H1 (cell line): Measurements from ENCODE around the gene UQCC5. TPM values are rescaled to one million over a fixed set of nuclear protein-coding genes. Genes with fewer than 3 reads are reported as not detected.

Source experiments
- CTCF ChIA-PET: fragments of 300-600 bp; sonication (Branson Sonifier 250); formaldehyde crosslinking; loops from one replicate; lab custom pipeline; 2021; ENCODE audit not compliant: partially characterized antibody; lab: Charles Lee
- POLR2A ChIA-PET: fragments of 300-600 bp; sonication (Branson Sonifier 250); formaldehyde crosslinking; loops from one replicate; lab custom pipeline; 2021; ENCODE audit warnings: inconsistent platforms; ENCODE audit not compliant: partially characterized antibody; lab: Charles Lee
- DNase-seq, 2 experiments: peaks; one replicate each; pipeline versions ENCODE4 v3.0.0 to v3.0.0-alpha.2; 2010 to 2022; ENCODE audit warnings: low spot score in 2 of 2, low read depth in 1 of 2, mixed read lengths in 1 of 2
- FAIRE-seq: peaks from 2 replicates; lab custom pipeline; 2011; peaks lifted over from hg19 to GRCh38; lab: Jason Lieb, UNC
- H2AFZ ChIP-seq: 2 replicates; pipeline ENCODE4 v1.8.1; 2012; ENCODE audit warnings: low read length, inconsistent platforms
- H2AK5ac ChIP-seq: 2 replicates; pipeline ENCODE4 v1.6.1; 2013; ENCODE audit warnings: low read depth, low read length
- H2BK120ac ChIP-seq: replicated peaks from 2 replicates; pipeline ENCODE3; 2013; ENCODE audit warnings: low read depth, low read length, inconsistent platforms
- H2BK12ac ChIP-seq: 2 replicates; pipeline ENCODE4 v1.6.1; 2013; ENCODE audit warnings: low read depth, low read length
- H2BK15ac ChIP-seq: 2 replicates; pipeline ENCODE4 v1.6.1; 2013; ENCODE audit warnings: low read length
- H2BK20ac ChIP-seq: 2 replicates; pipeline ENCODE4 v1.6.1; 2013; ENCODE audit warnings: low read length
- H2BK5ac ChIP-seq: 2 replicates; pipeline ENCODE4 v1.6.1; 2013; ENCODE audit warnings: low read depth, low read length
- H3K14ac ChIP-seq: 2 replicates; pipeline ENCODE4 v1.6.1; 2013; ENCODE audit warnings: inconsistent platforms; ENCODE audit not compliant: insufficient read length
- H3K18ac ChIP-seq: 2 replicates; pipeline ENCODE4 v1.6.1; 2013; ENCODE audit warnings: low read length; ENCODE audit errors: extremely low read depth
- H3K23ac ChIP-seq: 2 replicates; pipeline ENCODE4 v1.6.1; 2013; ENCODE audit warnings: inconsistent platforms; ENCODE audit not compliant: insufficient read length
- H3K23me2 ChIP-seq: 2 replicates; pipeline ENCODE4 v1.6.1; 2013; ENCODE audit warnings: low read depth, low read length
- H3K27ac ChIP-seq: 2 replicates; pipeline ENCODE4 v1.6.1; 2011; ENCODE audit warnings: low read depth, low read length, inconsistent platforms
- H3K27me3 ChIP-seq, 4 experiments: replicated peaks in 1 of 4; 1 replicate in 1 of 4; 2 replicates in 3 of 4; pipeline versions ENCODE4 v1.6.1 to v1.8.1; 2011 to 2013; ENCODE audit warnings: low read length in 3 of 4, mild to moderate bottlenecking in 3 of 4, inconsistent platforms in 2 of 4, mixed read lengths in 2 of 4, moderate library complexity in 1 of 4; ENCODE audit not compliant: control insufficient read depth in 3 of 4, insufficient read depth in 3 of 4; ENCODE audit errors: extremely low read depth in 1 of 4
- H3K36me3 ChIP-seq, 4 experiments: 2 replicates each; pipeline versions ENCODE4 v1.6.1 to v1.8.1; 2011 to 2013; ENCODE audit warnings: mild to moderate bottlenecking in 4 of 4, low read length in 3 of 4, moderate library complexity in 2 of 4, control low read depth in 1 of 4, inconsistent platforms in 1 of 4; ENCODE audit not compliant: insufficient read depth in 4 of 4, control insufficient read depth in 2 of 4
- H3K4ac ChIP-seq: replicated peaks from 2 replicates; pipeline ENCODE3; 2013; ENCODE audit warnings: low read length, low read depth, mixed read lengths, inconsistent platforms; ENCODE audit not compliant: insufficient read length
- H3K4me1 ChIP-seq, 4 experiments: replicated peaks in 1 of 4; 1 replicate in 1 of 4; 2 replicates in 3 of 4; pipeline versions ENCODE4 v1.6.1 to v1.8.1; 2011 to 2013; ENCODE audit warnings: low read length in 3 of 4, inconsistent platforms in 2 of 4, mixed read lengths in 1 of 4; ENCODE audit not compliant: insufficient read depth in 4 of 4, control insufficient read depth in 3 of 4
- H3K4me2 ChIP-seq, 2 experiments: 2 replicates each; pipeline versions ENCODE4 v1.6.1 to v1.8.1; 2011 to 2013; ENCODE audit warnings: low read depth in 2 of 2, low read length in 2 of 2, control low read depth in 1 of 2, inconsistent platforms in 1 of 2, mild to moderate bottlenecking in 1 of 2; ENCODE audit not compliant: insufficient read depth in 1 of 2
- H3K4me3 ChIP-seq, 4 experiments: fragments of 200-600, 300-600 bp in 1 of 4; sonication (generic), shearing (Covaris generic), sonication (Bioruptor Twin) in 1 of 4; 2 replicates each; pipeline versions ENCODE4 v1.5.1 to v1.8.1; 2011 to 2016; ENCODE audit warnings: low read length in 4 of 4, low read depth in 3 of 4, control low read depth in 2 of 4, inconsistent platforms in 2 of 4, mild to moderate bottlenecking in 2 of 4, mixed read lengths in 1 of 4, moderate library complexity in 1 of 4; ENCODE audit not compliant: insufficient read depth in 2 of 4; ENCODE audit errors: extremely low read depth in 1 of 4
- H3K56ac ChIP-seq: replicated peaks from 2 replicates; pipeline ENCODE3; 2013; ENCODE audit warnings: low read depth, mild to moderate bottlenecking, mixed read lengths, low read length, inconsistent platforms; ENCODE audit not compliant: insufficient read length
- H3K79me1 ChIP-seq: 2 replicates; pipeline ENCODE4 v1.6.1; 2013; ENCODE audit warnings: low read depth, low read length, control low read depth
- H3K79me2 ChIP-seq, 2 experiments: 2 replicates each; pipeline versions ENCODE4 v1.6.1 to v1.8.1; 2012 to 2013; ENCODE audit warnings: low read length in 2 of 2, mild to moderate bottlenecking in 2 of 2, inconsistent platforms in 1 of 2; ENCODE audit not compliant: insufficient read depth in 2 of 2, control insufficient read depth in 1 of 2
- H3K9ac ChIP-seq, 4 experiments: replicated peaks in 1 of 4; 1 replicate in 1 of 4; 2 replicates in 3 of 4; pipeline versions ENCODE4 v1.6.1 to v1.8.1; 2011 to 2013; ENCODE audit warnings: low read depth in 3 of 4, low read length in 3 of 4, control low read depth in 2 of 4, mild to moderate bottlenecking in 2 of 4, moderate library complexity in 2 of 4, inconsistent platforms in 1 of 4; ENCODE audit errors: extremely low read depth in 1 of 4
- H3K9me3 ChIP-seq, 2 experiments: 2 replicates each; pipeline versions ENCODE4 v1.6.1 to v1.8.1; 2012 to 2013; ENCODE audit warnings: mild to moderate bottlenecking in 2 of 2, moderate library complexity in 2 of 2, control low read depth in 1 of 2, inconsistent platforms in 1 of 2, low read depth in 1 of 2, low read length in 1 of 2, mixed read lengths in 1 of 2; ENCODE audit not compliant: insufficient read depth in 2 of 2
- H4K20me1 ChIP-seq, 2 experiments: replicated peaks in 1 of 2; 2 replicates each; pipeline versions ENCODE3 to v1.8.1; 2011 to 2013; ENCODE audit warnings: inconsistent platforms in 2 of 2, low read length in 2 of 2, mild to moderate bottlenecking in 1 of 2; ENCODE audit not compliant: insufficient read depth in 2 of 2, control insufficient read depth in 1 of 2
- H4K5ac ChIP-seq: 2 replicates; pipeline ENCODE4 v1.6.1; 2013; ENCODE audit warnings: low read length, low read depth, mixed read lengths, inconsistent platforms; ENCODE audit not compliant: insufficient read length
- H4K8ac ChIP-seq: 2 replicates; pipeline ENCODE4 v1.8.0; 2013; ENCODE audit warnings: mild to moderate bottlenecking, moderate library complexity, low read length, inconsistent platforms; ENCODE audit not compliant: insufficient read depth; ENCODE audit errors: extremely low read depth
- H4K91ac ChIP-seq: replicated peaks from 2 replicates; pipeline ENCODE3; 2013; ENCODE audit warnings: low read length, mixed read lengths, inconsistent platforms; ENCODE audit not compliant: insufficient read length
- BACH1 ChIP-seq: IDR thresholded peaks from 2 replicates; pipeline ENCODE4 v1.6.1; 2012; ENCODE audit warnings: low read length, improper control_type of control experiment
- EP300 ChIP-seq, 2 experiments: IDR thresholded peaks; 1 replicate in 1 of 2; 2 replicates in 1 of 2; pipeline ENCODE4 v1.6.1; 2011 to 2012; ENCODE audit warnings: low read depth in 2 of 2, low read length in 2 of 2, mild to moderate bottlenecking in 2 of 2, borderline replicate concordance in 1 of 2, inconsistent platforms in 1 of 2, moderate library complexity in 1 of 2
- FOSL1 ChIP-seq: IDR thresholded peaks from 2 replicates; pipeline ENCODE4 v1.6.1; 2011; ENCODE audit warnings: mild to moderate bottlenecking, low read depth, low read length, moderate library complexity; ENCODE audit not compliant: insufficient read depth
- HDAC2 ChIP-seq, 2 experiments: fragments of 300-600 bp in 1 of 2; sonication (generic) in 1 of 2; IDR thresholded peaks; 2 replicates each; pipeline ENCODE4 v1.6.1; 2011 to 2012; ENCODE audit warnings: low read depth in 2 of 2, low read length in 2 of 2, mild to moderate bottlenecking in 2 of 2, moderate library complexity in 2 of 2, borderline replicate concordance in 1 of 2, inconsistent platforms in 1 of 2
- JUN ChIP-seq: IDR thresholded peaks from 2 replicates; pipeline ENCODE4 v1.6.1; 2011; ENCODE audit warnings: low read depth, mild to moderate bottlenecking, improper control_type of control experiment, low read length
- MAFK ChIP-seq: IDR thresholded peaks from 2 replicates; pipeline ENCODE4 v1.6.1; 2012; ENCODE audit warnings: low read depth, mild to moderate bottlenecking, improper control_type of control experiment, low read length
- NANOG ChIP-seq: IDR thresholded peaks from 2 replicates; pipeline ENCODE4 v1.6.1; 2011; ENCODE audit warnings: low read length, low read depth, mild to moderate bottlenecking, inconsistent platforms; ENCODE audit not compliant: insufficient read depth, poor library complexity, severe bottlenecking
- PHF8 ChIP-seq: fragments of 200-600 bp; sonication (generic); conservative IDR thresholded peaks from 2 replicates; pipeline ENCODE4 v1.7.1; 2012; ENCODE audit warnings: low read depth, mild to moderate bottlenecking, inconsistent platforms, low read length, moderate library complexity
- SIX5 ChIP-seq: IDR thresholded peaks from 2 replicates; pipeline ENCODE4 v1.6.1; 2011; ENCODE audit warnings: mild to moderate bottlenecking, low read depth, low read length
- TCF12 ChIP-seq: IDR thresholded peaks from 2 replicates; pipeline ENCODE4 v1.6.1; 2011; ENCODE audit warnings: low read depth, mild to moderate bottlenecking, low read length
- TEAD4 ChIP-seq: IDR thresholded peaks from 2 replicates; pipeline ENCODE4 v1.6.1; 2012; ENCODE audit warnings: low read depth, low read length, inconsistent platforms, mixed read lengths
- YY1 ChIP-seq: IDR thresholded peaks from 2 replicates; pipeline ENCODE4 v1.6.1; 2011; ENCODE audit warnings: low read depth, mild to moderate bottlenecking, low read length
- WGBS, 2 experiments: shearing (Covaris generic) in 1 of 2; methylation state at CpG; one replicate each; pipeline versions ENCODE4 v1.1.6 to v1.1.7; 2013 to 2015; ENCODE audit warnings: low lambda C conversion rate in 2 of 2, mixed read lengths in 2 of 2, inconsistent platforms in 1 of 2, low coverage in 1 of 2, missing lambda C conversion rate in 1 of 2; ENCODE audit not compliant: insufficient replicate concordance in 2 of 2, insufficient coverage in 1 of 2, insufficient read length in 1 of 2; ENCODE audit errors: extremely low coverage in 1 of 2, missing lambda C conversion rate in 1 of 2; 5-methylcytosine and 5-hydroxymethylcytosine counted together
- polyA plus RNA-seq, 7 experiments: library from polyadenylated mRNA; depleted of rRNA in 3 of 7; stranded (reverse) in 5 of 7; unstranded in 2 of 7; fragments of >200 nt in 5 of 7; fragments of 200-250 nt in 2 of 7; gene quantifications; 1 replicate in 5 of 7; 2 replicates in 1 of 7; 4 replicates in 1 of 7; pipeline versions ENCODE4 v1.2.1 to v1.2.3, GENCODE V29; 2011 to 2013; ENCODE audit warnings: missing spikeins in 2 of 7, mixed read lengths in 2 of 7
- total RNA-seq: library from RNA; stranded (reverse); fragmentation: NEBNext Ultra II Directional; extraction: Animal tissue kit (Norgen Biotek cat#: 25700); gene quantifications from 2 replicates; pipeline ENCODE4 v1.2.1, GENCODE V29; 2021
- TF ChIP-seq, protein P1 (sequence below): IDR thresholded peaks from 2 replicates; pipeline ENCODE4 v1.6.1; 2011; ENCODE audit warnings: low read depth, mild to moderate bottlenecking, low read length; ENCODE audit not compliant: insufficient read depth

Gene UQCC5
- total and polyA plus RNA-seq, 2 of the 8 experiments (the other 6 are each of a cell fraction or from before 2014, with no cell fraction given) = 35.0 to 37.7 TPM

DNA sequence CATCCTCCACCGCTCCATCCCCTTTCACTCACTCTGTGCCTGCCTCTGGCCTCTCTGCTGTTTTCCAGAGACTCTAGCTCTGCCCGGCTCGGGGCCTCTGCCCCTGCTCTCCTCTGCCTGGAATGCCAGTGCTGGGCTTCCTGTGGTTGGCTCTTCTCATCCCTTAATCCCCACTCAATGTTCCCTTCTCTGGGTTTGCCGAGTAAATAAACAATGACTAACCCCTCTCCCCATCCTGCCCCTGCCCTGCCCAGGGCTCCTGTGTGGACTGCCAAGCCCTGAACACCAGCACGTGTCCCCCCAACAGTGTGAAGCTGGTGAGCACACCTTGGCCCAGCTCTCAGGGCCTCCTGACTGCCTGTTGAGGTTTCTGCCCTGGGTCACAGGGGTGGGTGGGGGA lies 29.0 kb upstream of the UQCC5 start:
- H4K91ac ChIP-seq = no peak overlapping the region
- H2BK120ac ChIP-seq = no peak overlapping the region
- TF ChIP-seq PHF8 (no peak), TEAD4 (no peak), JUN (no peak), MAFK (no peak), SIX5 (no peak), YY1 (no peak), EP300 (IDR thresholded peaks at IDR 0.05; ENCODE audit: borderline replicate concordance in 1 of 2, low read depth in 2 of 2, low read length in 2 of 2) (no peak), TCF12 (no peak), BACH1 (no peak), HDAC2 (IDR thresholded peaks at IDR 0.05; ENCODE audit: borderline replicate concordance in 1 of 2, low read depth in 2 of 2, low read length in 2 of 2) (no peak), NANOG (no peak), FOSL1 (no peak)
- TF ChIP-seq, protein P1, sequence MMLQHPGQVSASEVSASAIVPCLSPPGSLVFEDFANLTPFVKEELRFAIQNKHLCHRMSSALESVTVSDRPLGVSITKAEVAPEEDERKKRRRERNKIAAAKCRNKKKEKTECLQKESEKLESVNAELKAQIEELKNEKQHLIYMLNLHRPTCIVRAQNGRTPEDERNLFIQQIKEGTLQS = no peak
- TF ChIP-seq, all 59 proteins: peak for 0
- WGBS, 2 experiments = 80% methylated on average over 5 of the region's 5 CpGs; no CpG with 5 or more reads in 1 of the 2 experiments
- Histone ChIP-seq H3K36me3 (no peaks in the 10 kb centered on the region), H4K20me1 (no peaks in the 10 kb centered on the region), H3K79me2 (no peaks in the 10 kb centered on the region), H3K27me3 (no peaks in the 10 kb centered on the region), H3K14ac (no peak overlapping the region), H3K56ac (no peak overlapping the region), H3K23ac (no peak overlapping the region), H4K5ac (no peak overlapping the region), H2BK5ac (no peak overlapping the region), H3K4me1 (peaks cover 0 to 9% (median 5%) of the 10 kb centered on the region in 4 experiments; a peak in 4 of 7 replicates), H2BK15ac (no peak overlapping the region), H3K4ac (no peak overlapping the region), H2BK12ac (no peak overlapping the region), H2AK5ac (no peak overlapping the region), H2AFZ (no peak overlapping the region), H3K18ac (no peak overlapping the region), H3K27ac (no peak overlapping the region), H3K9me3 (no peaks in the 10 kb centered on the region), H3K4me3 (no peak overlapping the region), H2BK20ac (no peak overlapping the region), H3K79me1 (no peaks in the 10 kb centered on the region), H3K9ac (no peak overlapping the region), H3K23me2 (no peaks in the 10 kb centered on the region), H3K4me2 (no peak overlapping the region), H4K8ac (0 out of 2 replicates have a peak overlapping the region, but pooled peaks have one; percentile 45)
- ChIA-PET POLR2A (no interaction called here), CTCF (no interaction called here)
- FAIRE-seq (no peak), DNase-seq (no peak)
